WTC11 (cell line): ENCODE data around the gene GRIN2A. TPM values are rescaled to one million over a fixed set of nuclear protein-coding genes. Genes with fewer than 3 reads are reported as not detected.

Experiments used
- ATAC-seq: fragments of 200-7000 bp; cut with Tn5 transposase; 2 replicates; pipeline ENCODE4 v1.10.0; 2021; ENCODE audit warnings: mild to moderate bottlenecking, moderate library complexity
- CTCF ChIA-PET: fragments of 300-600 bp; sonication (Branson Sonifier 250); formaldehyde crosslinking; loops from one replicate; lab custom pipeline; 2021; ENCODE audit warnings: antibody characterized with exemption; lab: Charles Lee
- POLR2A ChIA-PET: fragments of 350-600 bp; sonication (Branson Sonifier 250); formaldehyde crosslinking; loops from one replicate; lab custom pipeline; 2021; ENCODE audit warnings: antibody characterized with exemption; lab: Charles Lee
- DNase-seq: peaks from one replicate; pipeline ENCODE4 v3.0.0; 2021; ENCODE audit warnings: low spot score
- H3K27ac Mint-ChIP-seq: 2 replicates; pipeline ENCODE4 v1.8.0; 2021; ENCODE audit warnings: mixed read lengths
- H3K27me3 Mint-ChIP-seq: 2 replicates; pipeline ENCODE4 v1.8.0; 2021; ENCODE audit warnings: low read depth, mild to moderate bottlenecking, moderate library complexity, mixed read lengths
- H3K36me3 Mint-ChIP-seq: 2 replicates; pipeline ENCODE4 v1.8.0; 2021; ENCODE audit warnings: mixed read lengths
- H3K4me1 Mint-ChIP-seq: 2 replicates; pipeline ENCODE4 v1.8.0; 2022; ENCODE audit warnings: mixed read lengths
- H3K4me3 Mint-ChIP-seq: 2 replicates; pipeline ENCODE4 v1.8.0; 2021; ENCODE audit warnings: mild to moderate bottlenecking, moderate library complexity, mixed read lengths
- H3K9me3 Mint-ChIP-seq: 2 replicates; pipeline ENCODE4 v1.8.0; 2021; ENCODE audit warnings: mixed read lengths
- CBFB ChIP-seq: sonication (generic); formaldehyde crosslinking; IDR thresholded peaks from 2 replicates; pipeline ENCODE4 v1.8.1; 2022; ENCODE audit warnings: mild to moderate bottlenecking, low read depth, missing genetic modification reagents
- CREB1 ChIP-seq: sonication (generic); formaldehyde crosslinking; IDR thresholded peaks from 2 replicates; pipeline ENCODE4 v1.8.0; 2023; ENCODE audit warnings: mild to moderate bottlenecking, missing genetic modification reagents
- ESRRA ChIP-seq: sonication (generic); formaldehyde crosslinking; IDR thresholded peaks from 2 replicates; pipeline ENCODE4 v1.8.1; 2022; ENCODE audit warnings: mild to moderate bottlenecking, missing genetic modification reagents, borderline replicate concordance
- GABPB1 ChIP-seq: sonication (generic); formaldehyde crosslinking; IDR thresholded peaks from 2 replicates; pipeline ENCODE4 v1.8.1; 2023; ENCODE audit warnings: mild to moderate bottlenecking, missing genetic modification reagents
- HMGA2 ChIP-seq: fragments of 250-450 bp; sonication (Bioruptor Pico); IDR thresholded peaks from 2 replicates; pipeline ENCODE4 v1.4.0; 2021; ENCODE audit warnings: mild to moderate bottlenecking, moderate library complexity
- IRF2 ChIP-seq: sonication (generic); formaldehyde crosslinking; IDR thresholded peaks from 2 replicates; pipeline ENCODE4 v1.8.0; 2022; ENCODE audit warnings: low read depth, missing genetic modification reagents, borderline replicate concordance
- KAT7 ChIP-seq: sonication (generic); formaldehyde crosslinking; IDR thresholded peaks from 2 replicates; pipeline ENCODE4 v1.8.1; 2023; ENCODE audit warnings: missing genetic modification reagents, mild to moderate bottlenecking, borderline replicate concordance
- NR1H2 ChIP-seq: sonication (generic); formaldehyde crosslinking; IDR thresholded peaks from 2 replicates; pipeline ENCODE4 v1.9.0; 2021; ENCODE audit warnings: mild to moderate bottlenecking, moderate library complexity, missing genetic modification reagents
- SMAD4 ChIP-seq: sonication (generic); formaldehyde crosslinking; IDR thresholded peaks from 2 replicates; pipeline ENCODE4 v1.8.0; 2022; ENCODE audit warnings: mild to moderate bottlenecking, missing genetic modification reagents
- ZBTB21 ChIP-seq: sonication (generic); formaldehyde crosslinking; IDR thresholded peaks from 2 replicates; pipeline ENCODE4 v1.8.1; 2023; ENCODE audit warnings: mild to moderate bottlenecking, missing genetic modification reagents, borderline replicate concordance
- total RNA-seq: library from RNA; stranded (reverse); gene quantifications from 3 replicates; pipeline ENCODE4 v1.2.3, GENCODE V29; 2021
- TF ChIP-seq, protein P1 (sequence below): fragments of 250-450 bp; sonication (Bioruptor Pico); IDR thresholded peaks from 2 replicates; pipeline ENCODE4 v1.9.0; 2021; ENCODE audit warnings: mild to moderate bottlenecking
- TF ChIP-seq, protein P2 (sequence below): fragments of 250-450 bp; sonication (Bioruptor Pico); conservative IDR thresholded peaks from 2 replicates; pipeline ENCODE4 v1.9.0; 2021; ENCODE audit warnings: mild to moderate bottlenecking
- TF ChIP-seq, protein P3 (sequence below): fragments of 250-450 bp; sonication (Bioruptor Pico); IDR thresholded peaks from 2 replicates; pipeline ENCODE4 v1.9.0; 2021; ENCODE audit warnings: mild to moderate bottlenecking, borderline replicate concordance
- TF ChIP-seq, protein P4 (sequence below): sonication (generic); formaldehyde crosslinking; conservative IDR thresholded peaks from 2 replicates; pipeline ENCODE4 v1.8.1; 2023; ENCODE audit warnings: mild to moderate bottlenecking, low read depth, missing genetic modification reagents, moderate library complexity
- TF ChIP-seq, protein P5 (sequence below): sonication (generic); formaldehyde crosslinking; IDR thresholded peaks from 2 replicates; pipeline ENCODE4 v1.8.0; 2022; ENCODE audit warnings: mild to moderate bottlenecking, missing genetic modification reagents
- TF ChIP-seq, protein P6 (sequence below): sonication (generic); formaldehyde crosslinking; IDR thresholded peaks from 2 replicates; pipeline ENCODE4 v1.8.0; 2022; ENCODE audit warnings: mild to moderate bottlenecking, missing genetic modification reagents
- TF ChIP-seq, protein P7 (sequence below): sonication (generic); formaldehyde crosslinking; IDR thresholded peaks from 2 replicates; pipeline ENCODE4 v1.8.1; 2022; ENCODE audit warnings: mild to moderate bottlenecking, moderate library complexity, missing genetic modification reagents
- TF ChIP-seq, protein P8 (sequence below): sonication (generic); formaldehyde crosslinking; IDR thresholded peaks from 2 replicates; pipeline ENCODE4 v1.8.0; 2022; ENCODE audit warnings: mild to moderate bottlenecking, missing genetic modification reagents

Gene GRIN2A
- total RNA-seq, 1 experiment from 2014 or later, result 3.5 TPM

DNA sequence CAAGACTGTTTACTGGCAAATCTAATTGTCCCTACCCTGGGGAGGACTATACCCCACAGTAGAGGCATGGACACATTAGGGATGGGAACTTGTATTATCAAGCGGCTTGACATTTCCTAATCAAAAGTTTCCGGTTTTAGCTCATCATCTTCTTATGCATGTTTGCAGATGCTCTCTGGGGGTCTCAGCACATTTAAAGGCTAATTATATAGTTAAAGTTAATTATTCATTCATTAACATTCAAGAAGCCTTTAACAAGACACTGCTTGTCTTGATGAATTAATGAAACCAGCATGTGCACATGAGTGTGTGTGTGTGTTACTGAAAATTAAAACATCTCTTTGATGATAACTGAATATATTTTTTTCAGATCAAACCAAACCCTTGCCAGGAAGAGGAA lies 377.1 kb downstream of the GRIN2A start:
- no peak overlapping the region for H3K4me3 Mint-ChIP-seq
- TF ChIP-seq, protein P1, sequence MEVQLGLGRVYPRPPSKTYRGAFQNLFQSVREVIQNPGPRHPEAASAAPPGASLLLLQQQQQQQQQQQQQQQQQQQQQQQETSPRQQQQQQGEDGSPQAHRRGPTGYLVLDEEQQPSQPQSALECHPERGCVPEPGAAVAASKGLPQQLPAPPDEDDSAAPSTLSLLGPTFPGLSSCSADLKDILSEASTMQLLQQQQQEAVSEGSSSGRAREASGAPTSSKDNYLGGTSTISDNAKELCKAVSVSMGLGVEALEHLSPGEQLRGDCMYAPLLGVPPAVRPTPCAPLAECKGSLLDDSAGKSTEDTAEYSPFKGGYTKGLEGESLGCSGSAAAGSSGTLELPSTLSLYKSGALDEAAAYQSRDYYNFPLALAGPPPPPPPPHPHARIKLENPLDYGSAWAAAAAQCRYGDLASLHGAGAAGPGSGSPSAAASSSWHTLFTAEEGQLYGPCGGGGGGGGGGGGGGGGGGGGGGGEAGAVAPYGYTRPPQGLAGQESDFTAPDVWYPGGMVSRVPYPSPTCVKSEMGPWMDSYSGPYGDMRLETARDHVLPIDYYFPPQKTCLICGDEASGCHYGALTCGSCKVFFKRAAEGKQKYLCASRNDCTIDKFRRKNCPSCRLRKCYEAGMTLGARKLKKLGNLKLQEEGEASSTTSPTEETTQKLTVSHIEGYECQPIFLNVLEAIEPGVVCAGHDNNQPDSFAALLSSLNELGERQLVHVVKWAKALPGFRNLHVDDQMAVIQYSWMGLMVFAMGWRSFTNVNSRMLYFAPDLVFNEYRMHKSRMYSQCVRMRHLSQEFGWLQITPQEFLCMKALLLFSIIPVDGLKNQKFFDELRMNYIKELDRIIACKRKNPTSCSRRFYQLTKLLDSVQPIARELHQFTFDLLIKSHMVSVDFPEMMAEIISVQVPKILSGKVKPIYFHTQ (CRISPR knock-in tag), result no peak
- TF ChIP-seq, protein P2, sequence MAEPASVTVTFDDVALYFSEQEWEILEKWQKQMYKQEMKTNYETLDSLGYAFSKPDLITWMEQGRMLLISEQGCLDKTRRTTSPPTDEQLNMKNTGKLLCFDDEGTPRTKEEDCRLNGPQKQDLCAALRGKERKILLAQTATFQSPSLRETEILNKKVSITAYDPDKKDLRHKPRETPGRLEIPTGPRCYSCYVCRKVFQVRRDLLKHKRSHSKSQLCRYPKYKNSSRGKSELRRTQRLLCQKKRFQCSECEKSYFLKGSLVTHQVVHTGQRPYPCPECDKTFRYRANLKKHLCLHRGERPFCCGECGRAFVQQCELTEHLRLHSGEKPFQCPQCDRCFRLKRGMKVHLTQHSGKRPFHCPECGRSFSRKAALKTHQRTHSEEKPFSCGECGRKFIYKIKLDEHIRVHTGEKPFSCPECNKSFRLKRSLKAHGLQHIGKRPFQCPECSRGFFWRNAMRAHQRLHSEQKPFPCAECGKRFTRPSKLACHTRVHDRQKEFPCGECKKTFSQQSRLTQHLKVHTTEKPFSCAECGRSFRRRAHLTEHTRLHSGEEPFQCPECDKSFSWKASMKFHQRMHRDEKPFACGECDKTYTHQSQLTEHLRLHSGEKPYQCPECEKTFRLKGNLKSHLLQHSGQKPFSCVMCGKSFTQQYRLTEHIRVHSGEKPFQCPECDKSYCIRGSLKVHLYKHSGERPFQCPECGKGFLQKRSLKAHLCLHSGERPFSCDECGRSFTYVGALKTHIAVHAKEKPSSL, result no peak
- TF ChIP-seq CBFB (CRISPR knock-in tag), result no peak
- no peak for TF ChIP-seq GABPB1
- TF ChIP-seq IRF2 (CRISPR knock-in tag), result no peak
- TF ChIP-seq ZBTB21, result no peak
- TF ChIP-seq, all 79 proteins: peak for 0
- Mint-ChIP-seq H3K9me3 (peaks cover 26% of the 10 kb centered on the region), H3K4me1 (no peaks in the 10 kb centered on the region), H3K36me3 (peaks cover 43% of the 10 kb centered on the region), H3K27ac (no peak overlapping the region), H3K27me3 (no peaks in the 10 kb centered on the region)
- ChIA-PET CTCF (no interaction called here), POLR2A (no interaction called here)
- DNase-seq (no peak), ATAC-seq (no peak)

DNA sequence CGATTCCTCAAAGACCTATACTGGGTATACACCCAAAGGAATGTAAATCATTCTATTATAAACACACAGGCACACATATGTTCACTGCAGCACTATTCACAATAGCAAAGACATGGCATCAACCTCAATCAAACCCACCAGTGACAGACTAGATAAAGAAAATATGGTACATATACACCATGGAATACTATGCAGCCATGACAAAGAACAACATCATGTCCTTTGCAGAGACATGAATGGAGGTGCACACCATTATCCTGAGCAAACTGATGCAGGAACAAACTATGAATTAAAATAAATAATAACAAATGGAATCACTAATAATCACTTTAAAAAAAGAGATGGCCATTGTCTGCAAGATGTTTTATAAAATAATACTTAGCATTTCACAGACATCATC lies 380.1 kb downstream of the GRIN2A start:
- DNase-seq, result no peak
- H3K9me3 Mint-ChIP-seq, result peaks cover 26% of the 10 kb centered on the region
- CTCF ChIA-PET, result no interaction called here
- no peaks in the 10 kb centered on the region for H3K4me1 Mint-ChIP-seq
- H3K36me3 Mint-ChIP-seq, result peaks cover 32% of the 10 kb centered on the region
- H3K4me3 Mint-ChIP-seq, result no peak overlapping the region
- H3K27ac Mint-ChIP-seq, result no peak overlapping the region
- no peaks in the 10 kb centered on the region for H3K27me3 Mint-ChIP-seq
- POLR2A ChIA-PET, result no interaction called here
- no peak for ATAC-seq
- TF ChIP-seq CREB1 (no peak), NR1H2 (CRISPR knock-in tag) (no peak), KAT7 (CRISPR knock-in tag) (no peak), SMAD4 (CRISPR knock-in tag) (no peak), ESRRA (CRISPR knock-in tag) (no peak), HMGA2 (CRISPR knock-in tag) (no peak)
- TF ChIP-seq, protein P3, sequence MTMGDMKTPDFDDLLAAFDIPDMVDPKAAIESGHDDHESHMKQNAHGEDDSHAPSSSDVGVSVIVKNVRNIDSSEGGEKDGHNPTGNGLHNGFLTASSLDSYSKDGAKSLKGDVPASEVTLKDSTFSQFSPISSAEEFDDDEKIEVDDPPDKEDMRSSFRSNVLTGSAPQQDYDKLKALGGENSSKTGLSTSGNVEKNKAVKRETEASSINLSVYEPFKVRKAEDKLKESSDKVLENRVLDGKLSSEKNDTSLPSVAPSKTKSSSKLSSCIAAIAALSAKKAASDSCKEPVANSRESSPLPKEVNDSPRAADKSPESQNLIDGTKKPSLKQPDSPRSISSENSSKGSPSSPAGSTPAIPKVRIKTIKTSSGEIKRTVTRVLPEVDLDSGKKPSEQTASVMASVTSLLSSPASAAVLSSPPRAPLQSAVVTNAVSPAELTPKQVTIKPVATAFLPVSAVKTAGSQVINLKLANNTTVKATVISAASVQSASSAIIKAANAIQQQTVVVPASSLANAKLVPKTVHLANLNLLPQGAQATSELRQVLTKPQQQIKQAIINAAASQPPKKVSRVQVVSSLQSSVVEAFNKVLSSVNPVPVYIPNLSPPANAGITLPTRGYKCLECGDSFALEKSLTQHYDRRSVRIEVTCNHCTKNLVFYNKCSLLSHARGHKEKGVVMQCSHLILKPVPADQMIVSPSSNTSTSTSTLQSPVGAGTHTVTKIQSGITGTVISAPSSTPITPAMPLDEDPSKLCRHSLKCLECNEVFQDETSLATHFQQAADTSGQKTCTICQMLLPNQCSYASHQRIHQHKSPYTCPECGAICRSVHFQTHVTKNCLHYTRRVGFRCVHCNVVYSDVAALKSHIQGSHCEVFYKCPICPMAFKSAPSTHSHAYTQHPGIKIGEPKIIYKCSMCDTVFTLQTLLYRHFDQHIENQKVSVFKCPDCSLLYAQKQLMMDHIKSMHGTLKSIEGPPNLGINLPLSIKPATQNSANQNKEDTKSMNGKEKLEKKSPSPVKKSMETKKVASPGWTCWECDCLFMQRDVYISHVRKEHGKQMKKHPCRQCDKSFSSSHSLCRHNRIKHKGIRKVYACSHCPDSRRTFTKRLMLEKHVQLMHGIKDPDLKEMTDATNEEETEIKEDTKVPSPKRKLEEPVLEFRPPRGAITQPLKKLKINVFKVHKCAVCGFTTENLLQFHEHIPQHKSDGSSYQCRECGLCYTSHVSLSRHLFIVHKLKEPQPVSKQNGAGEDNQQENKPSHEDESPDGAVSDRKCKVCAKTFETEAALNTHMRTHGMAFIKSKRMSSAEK (CRISPR knock-in tag), result no peak
- TF ChIP-seq, protein P4, sequence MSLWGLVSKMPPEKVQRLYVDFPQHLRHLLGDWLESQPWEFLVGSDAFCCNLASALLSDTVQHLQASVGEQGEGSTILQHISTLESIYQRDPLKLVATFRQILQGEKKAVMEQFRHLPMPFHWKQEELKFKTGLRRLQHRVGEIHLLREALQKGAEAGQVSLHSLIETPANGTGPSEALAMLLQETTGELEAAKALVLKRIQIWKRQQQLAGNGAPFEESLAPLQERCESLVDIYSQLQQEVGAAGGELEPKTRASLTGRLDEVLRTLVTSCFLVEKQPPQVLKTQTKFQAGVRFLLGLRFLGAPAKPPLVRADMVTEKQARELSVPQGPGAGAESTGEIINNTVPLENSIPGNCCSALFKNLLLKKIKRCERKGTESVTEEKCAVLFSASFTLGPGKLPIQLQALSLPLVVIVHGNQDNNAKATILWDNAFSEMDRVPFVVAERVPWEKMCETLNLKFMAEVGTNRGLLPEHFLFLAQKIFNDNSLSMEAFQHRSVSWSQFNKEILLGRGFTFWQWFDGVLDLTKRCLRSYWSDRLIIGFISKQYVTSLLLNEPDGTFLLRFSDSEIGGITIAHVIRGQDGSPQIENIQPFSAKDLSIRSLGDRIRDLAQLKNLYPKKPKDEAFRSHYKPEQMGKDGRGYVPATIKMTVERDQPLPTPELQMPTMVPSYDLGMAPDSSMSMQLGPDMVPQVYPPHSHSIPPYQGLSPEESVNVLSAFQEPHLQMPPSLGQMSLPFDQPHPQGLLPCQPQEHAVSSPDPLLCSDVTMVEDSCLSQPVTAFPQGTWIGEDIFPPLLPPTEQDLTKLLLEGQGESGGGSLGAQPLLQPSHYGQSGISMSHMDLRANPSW (CRISPR knock-in tag), result no peak
- TF ChIP-seq, protein P5, sequence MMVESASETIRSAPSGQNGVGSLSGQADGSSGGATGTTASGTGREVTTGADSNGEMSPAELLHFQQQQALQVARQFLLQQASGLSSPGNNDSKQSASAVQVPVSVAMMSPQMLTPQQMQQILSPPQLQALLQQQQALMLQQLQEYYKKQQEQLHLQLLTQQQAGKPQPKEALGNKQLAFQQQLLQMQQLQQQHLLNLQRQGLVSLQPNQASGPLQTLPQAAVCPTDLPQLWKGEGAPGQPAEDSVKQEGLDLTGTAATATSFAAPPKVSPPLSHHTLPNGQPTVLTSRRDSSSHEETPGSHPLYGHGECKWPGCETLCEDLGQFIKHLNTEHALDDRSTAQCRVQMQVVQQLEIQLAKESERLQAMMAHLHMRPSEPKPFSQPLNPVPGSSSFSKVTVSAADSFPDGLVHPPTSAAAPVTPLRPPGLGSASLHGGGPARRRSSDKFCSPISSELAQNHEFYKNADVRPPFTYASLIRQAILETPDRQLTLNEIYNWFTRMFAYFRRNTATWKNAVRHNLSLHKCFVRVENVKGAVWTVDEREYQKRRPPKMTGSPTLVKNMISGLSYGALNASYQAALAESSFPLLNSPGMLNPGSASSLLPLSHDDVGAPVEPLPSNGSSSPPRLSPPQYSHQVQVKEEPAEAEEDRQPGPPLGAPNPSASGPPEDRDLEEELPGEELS, result no peak
- TF ChIP-seq, protein P6, sequence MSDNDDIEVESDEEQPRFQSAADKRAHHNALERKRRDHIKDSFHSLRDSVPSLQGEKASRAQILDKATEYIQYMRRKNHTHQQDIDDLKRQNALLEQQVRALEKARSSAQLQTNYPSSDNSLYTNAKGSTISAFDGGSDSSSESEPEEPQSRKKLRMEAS (CRISPR knock-in tag), result no peak
- TF ChIP-seq, protein P7, sequence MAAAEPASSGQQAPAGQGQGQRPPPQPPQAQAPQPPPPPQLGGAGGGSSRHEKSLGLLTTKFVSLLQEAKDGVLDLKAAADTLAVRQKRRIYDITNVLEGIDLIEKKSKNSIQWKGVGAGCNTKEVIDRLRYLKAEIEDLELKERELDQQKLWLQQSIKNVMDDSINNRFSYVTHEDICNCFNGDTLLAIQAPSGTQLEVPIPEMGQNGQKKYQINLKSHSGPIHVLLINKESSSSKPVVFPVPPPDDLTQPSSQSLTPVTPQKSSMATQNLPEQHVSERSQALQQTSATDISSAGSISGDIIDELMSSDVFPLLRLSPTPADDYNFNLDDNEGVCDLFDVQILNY (CRISPR knock-in tag), result no peak
- TF ChIP-seq, protein P8, sequence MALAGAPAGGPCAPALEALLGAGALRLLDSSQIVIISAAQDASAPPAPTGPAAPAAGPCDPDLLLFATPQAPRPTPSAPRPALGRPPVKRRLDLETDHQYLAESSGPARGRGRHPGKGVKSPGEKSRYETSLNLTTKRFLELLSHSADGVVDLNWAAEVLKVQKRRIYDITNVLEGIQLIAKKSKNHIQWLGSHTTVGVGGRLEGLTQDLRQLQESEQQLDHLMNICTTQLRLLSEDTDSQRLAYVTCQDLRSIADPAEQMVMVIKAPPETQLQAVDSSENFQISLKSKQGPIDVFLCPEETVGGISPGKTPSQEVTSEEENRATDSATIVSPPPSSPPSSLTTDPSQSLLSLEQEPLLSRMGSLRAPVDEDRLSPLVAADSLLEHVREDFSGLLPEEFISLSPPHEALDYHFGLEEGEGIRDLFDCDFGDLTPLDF (CRISPR knock-in tag), result no peak
